ENCODE data around the gene SPATA31C2.

GRCh38 chr9:88184976-88185375 is 46.7 kb upstream of the SPATA31C2 start:
- TF ChIP-seq CTCF (IDR thresholded peaks at IDR 0.05): no peak
- no peak for TF ChIP-seq ATF3 (CRISPR knock-in tag; conservative IDR thresholded peaks at IDR 0.05)
- TF ChIP-seq, protein P1, sequence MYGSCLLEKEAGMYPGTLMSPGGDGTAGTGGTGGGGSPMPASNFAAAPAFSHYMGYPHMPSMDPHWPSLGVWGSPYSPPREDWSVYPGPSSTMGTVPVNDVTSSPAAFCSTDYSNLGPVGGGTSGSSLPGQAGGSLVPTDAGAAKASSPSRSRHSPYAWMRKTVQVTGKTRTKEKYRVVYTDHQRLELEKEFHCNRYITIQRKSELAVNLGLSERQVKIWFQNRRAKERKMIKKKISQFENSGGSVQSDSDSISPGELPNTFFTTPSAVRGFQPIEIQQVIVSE (CRISPR knock-in tag; IDR thresholded peaks at IDR 0.05; ENCODE audit: borderline replicate concordance): no peak

Data from WTC11 (cell line).